Neural progenitor cell (in vitro differentiated cells): ENCODE results near the gene PAFAH1B1. TPM values are rescaled to one million over a fixed set of nuclear protein-coding genes. Genes with fewer than 3 reads are reported as not detected.

Experiments
- DNase-seq: peaks from one replicate; pipeline ENCODE4 v3.0.0-alpha.2; 2016; ENCODE audit warnings: low spot score
- H2AFZ ChIP-seq: fragments of 200-600 bp; sonication (generic); replicated peaks from 2 replicates; pipeline ENCODE4 v1.6.1; 2016; ENCODE audit warnings: antibody characterized with exemption
- H3F3A ChIP-seq: fragments of 200-600 bp; sonication (generic); 2 replicates; pipeline ENCODE4 v1.6.1; 2016; ENCODE audit warnings: antibody characterized with exemption, low read depth
- H3K27ac ChIP-seq: fragments of 200-600 bp; sonication (generic); 2 replicates; pipeline ENCODE4 v1.5.1; 2016; ENCODE audit warnings: mild to moderate bottlenecking
- H3K27me3 ChIP-seq: fragments of 200-600 bp; sonication (generic); 2 replicates; pipeline ENCODE4 v1.6.1; 2016; ENCODE audit warnings: mild to moderate bottlenecking, moderate library complexity
- H3K36me3 ChIP-seq: fragments of 200-600 bp; sonication (generic); 2 replicates; pipeline ENCODE4 v1.5.1; 2016
- H3K4me1 ChIP-seq: fragments of 200-600 bp; sonication (generic); 2 replicates; pipeline ENCODE4 v1.6.1; 2016; ENCODE audit warnings: mixed run types
- H3K4me2 ChIP-seq: fragments of 200-600 bp; sonication (generic); 2 replicates; pipeline ENCODE4 v1.6.1; 2016
- H3K4me3 ChIP-seq: fragments of 200-600 bp; sonication (generic); 2 replicates; pipeline ENCODE4 v1.5.1; 2016
- H3K79me2 ChIP-seq: fragments of 200-600 bp; sonication (generic); 2 replicates; pipeline ENCODE4 v1.6.1; 2016; ENCODE audit warnings: low read depth
- H3K9ac ChIP-seq: fragments of 200-600 bp; sonication (generic); 2 replicates; pipeline ENCODE4 v1.6.1; 2016
- H3K9me3 ChIP-seq: fragments of 200-600 bp; sonication (generic); 2 replicates; pipeline ENCODE4 v1.5.1; 2016; ENCODE audit warnings: low read depth
- H4K20me1 ChIP-seq: fragments of 200-600 bp; sonication (generic); 2 replicates; pipeline ENCODE4 v1.6.1; 2016; ENCODE audit warnings: low read depth
- H3K27ac Mint-ChIP-seq: 3 replicates; pipeline ENCODE4 v1.8.0; 2021; ENCODE audit warnings: mixed read lengths
- H3K27me3 Mint-ChIP-seq: 2 replicates; pipeline ENCODE4 v1.8.0; 2022; ENCODE audit warnings: low read depth, mild to moderate bottlenecking, inconsistent platforms, moderate library complexity, mixed read lengths; ENCODE audit not compliant: insufficient read depth
- H3K36me3 Mint-ChIP-seq: 3 replicates; pipeline ENCODE4 v1.8.0; 2021; ENCODE audit warnings: mixed read lengths
- H3K4me1 Mint-ChIP-seq: 3 replicates; pipeline ENCODE4 v1.8.0; 2021; ENCODE audit warnings: mixed read lengths
- H3K4me3 Mint-ChIP-seq: 3 replicates; pipeline ENCODE4 v1.8.0; 2021; ENCODE audit warnings: mild to moderate bottlenecking, moderate library complexity, mixed read lengths
- H3K9me3 Mint-ChIP-seq: 3 replicates; pipeline ENCODE4 v1.8.0; 2020; ENCODE audit warnings: mixed read lengths
- CTCF ChIP-seq: fragments of 200-600 bp; sonication (generic); IDR thresholded peaks from 2 replicates; pipeline ENCODE4 v1.5.1; 2017; ENCODE audit warnings: antibody characterized with exemption, mild to moderate bottlenecking
- EZH2 ChIP-seq: fragments of 200-600 bp; sonication (generic); IDR thresholded peaks from 2 replicates; pipeline ENCODE4 v1.6.1; 2017; ENCODE audit warnings: antibody characterized with exemption, mild to moderate bottlenecking, moderate library complexity
- EZH2phosphoT487 ChIP-seq: fragments of 200-600 bp; sonication (generic); IDR thresholded peaks from 2 replicates; pipeline ENCODE4 v1.6.1; 2017; ENCODE audit warnings: antibody characterized with exemption
- total RNA-seq: library from RNA; depleted of rRNA; stranded (reverse); fragments of >200 nt; gene quantifications from 2 replicates; pipeline ENCODE4 v1.2.3, GENCODE V29; 2015; ENCODE audit warnings: low replicate concordance

Gene PAFAH1B1
- total RNA-seq, 1 donor from 2014 or later, result 209 TPM

- H3K4me3 ChIP-seq, result no peak overlapping the region
- H3K27ac ChIP-seq, result no peak overlapping the region
- TF ChIP-seq EZH2phosphoT487 (no peak), CTCF (no peak), EZH2 (no peak)
- peaks cover 4% of the 10 kb centered on the region for H3K27me3 ChIP-seq
- peaks cover 43% of the 10 kb centered on the region for H3K79me2 ChIP-seq
- no peak overlapping the region for H2AFZ ChIP-seq
- Mint-ChIP-seq H3K4me1 (peaks cover 20% of the 10 kb centered on the region), H3K36me3 (peaks cover 2% of the 10 kb centered on the region), H3K9me3 (no peaks in the 10 kb centered on the region), H3K27me3 (peaks cover 10% of the 10 kb centered on the region), H3K27ac (peak overlapping the region; percentile 83), H3K4me3 (peak overlapping the region; percentile 11)
- peaks cover 2% of the 10 kb centered on the region for H3F3A ChIP-seq
- H3K4me2 ChIP-seq, result no peak overlapping the region
- H3K9me3 ChIP-seq, result no peaks in the 10 kb centered on the region
- peaks cover 14% of the 10 kb centered on the region for H3K4me1 ChIP-seq
- DNase-seq, result no peak
- no peaks in the 10 kb centered on the region for H3K36me3 ChIP-seq
- peaks cover 49% of the 10 kb centered on the region for H4K20me1 ChIP-seq
- no peak overlapping the region for H3K9ac ChIP-seq
Measured at GRCh38 chr17:2705263-2705662, 111.8 kb downstream of the PAFAH1B1 start.

GRCh38 chr17:2705888-2706795, 112.7 kb downstream of the PAFAH1B1 start:
- Histone ChIP-seq H3K79me2 (peaks cover 51% of the 10 kb centered on the region), H3K27ac (no peak overlapping the region), H3K9me3 (no peaks in the 10 kb centered on the region), H3F3A (peaks cover 10% of the 10 kb centered on the region), H3K4me3 (no peak overlapping the region), H3K4me2 (no peak overlapping the region), H2AFZ (no peak overlapping the region), H3K9ac (no peak overlapping the region), H4K20me1 (peaks cover 56% of the 10 kb centered on the region), H3K27me3 (peaks cover 12% of the 10 kb centered on the region), H3K36me3 (no peaks in the 10 kb centered on the region), H3K4me1 (peaks cover 14% of the 10 kb centered on the region)
- peaks cover 2% of the 10 kb centered on the region for H3K36me3 Mint-ChIP-seq
- H3K27me3 Mint-ChIP-seq, result peaks cover 13% of the 10 kb centered on the region
- peak overlapping the region; percentile 83 for H3K27ac Mint-ChIP-seq
- TF ChIP-seq CTCF (no peak), EZH2 (no peak), EZH2phosphoT487 (no peak)
- H3K9me3 Mint-ChIP-seq, result no peaks in the 10 kb centered on the region
- peaks cover 26% of the 10 kb centered on the region for H3K4me1 Mint-ChIP-seq
- H3K4me3 Mint-ChIP-seq, result peak overlapping the region; percentile 11
- DNase-seq, result no peak

- Histone ChIP-seq H3K4me3 (no peak overlapping the region), H4K20me1 (peaks cover 56% of the 10 kb centered on the region), H3K4me1 (peaks cover 14% of the 10 kb centered on the region), H3K79me2 (peaks cover 52% of the 10 kb centered on the region), H3K27ac (no peak overlapping the region), H3F3A (peaks cover 11% of the 10 kb centered on the region), H3K4me2 (no peak overlapping the region), H3K9me3 (no peaks in the 10 kb centered on the region), H3K9ac (no peak overlapping the region), H3K36me3 (no peaks in the 10 kb centered on the region), H3K27me3 (peaks cover 21% of the 10 kb centered on the region), H2AFZ (no peak overlapping the region)
- Mint-ChIP-seq H3K27me3 (peaks cover 13% of the 10 kb centered on the region), H3K4me3 (no peak overlapping the region), H3K4me1 (peaks cover 27% of the 10 kb centered on the region), H3K9me3 (no peaks in the 10 kb centered on the region), H3K36me3 (peaks cover 2% of the 10 kb centered on the region), H3K27ac (no peak overlapping the region)
- no peak for DNase-seq
- TF ChIP-seq EZH2phosphoT487, result no peak
Measured at GRCh38 chr17:2706911-2707510, 113.6 kb downstream of the PAFAH1B1 start.
